B cell (primary cell): ENCODE results near the gene GPHN. TPM values are rescaled to one million over a fixed set of nuclear protein-coding genes. Genes with fewer than 3 reads are reported as not detected.

ENCODE experiments used
- ATAC-seq: fragments of 200-7000 bp; cut with Tn5 transposase; one replicate; pipeline ENCODE4 v1.10.0; 2021; ENCODE audit warnings: low read depth, mild to moderate bottlenecking, moderate number of reproducible peaks, moderate library complexity
- CTCF ChIA-PET: fragments of 350-600 bp; sonication (Branson Sonifier 250); formaldehyde crosslinking; loops from one replicate; lab custom pipeline; 2021; ENCODE audit warnings: antibody characterized with exemption, inconsistent platforms; lab: Charles Lee
- POLR2A ChIA-PET: fragments of 350-600 bp; sonication (Branson Sonifier 250); formaldehyde crosslinking; loops from one replicate; lab custom pipeline; 2021; ENCODE audit warnings: antibody characterized with exemption; lab: Charles Lee
- DNase-seq: peaks from one replicate; pipeline ENCODE4 v3.0.0; 2013
- H2AFZ ChIP-seq: 2 replicates; pipeline ENCODE4 v1.6.1; 2012; ENCODE audit warnings: mild to moderate bottlenecking, low read depth, low read length; ENCODE audit not compliant: insufficient read depth, poor library complexity, severe bottlenecking
- H3K27ac ChIP-seq, 2 donors: 1 replicate in 1 of 2; 2 replicates in 1 of 2; pipeline ENCODE4 v1.5.1; 2012 to 2013; ENCODE audit warnings: low read length in 2 of 2, mild to moderate bottlenecking in 2 of 2, moderate library complexity in 1 of 2
- H3K27me3 ChIP-seq, 4 experiments: fragments of 200-600 bp in 1 of 4; sonication (generic) in 1 of 4; replicated peaks in 1 of 4; 1 replicate in 2 of 4; 2 replicates in 2 of 4; pipeline versions ENCODE4 v1.6.1 to v1.7.0; 2013 to 2016; ENCODE audit warnings: low read length in 3 of 4, mild to moderate bottlenecking in 2 of 4, mixed read lengths in 1 of 4, moderate library complexity in 1 of 4; ENCODE audit not compliant: insufficient read depth in 4 of 4, control insufficient read depth in 3 of 4; ENCODE audit errors: control extremely low read depth in 1 of 4
- H3K36me3 ChIP-seq, 2 experiments: replicated peaks in 1 of 2; 1 replicate in 1 of 2; 2 replicates in 1 of 2; pipeline versions ENCODE4 v1.6.1 to v1.7.1; 2013; ENCODE audit warnings: low read length in 1 of 2; ENCODE audit not compliant: insufficient read depth in 2 of 2, control insufficient read depth in 1 of 2; ENCODE audit errors: control extremely low read depth in 1 of 2, extremely low read depth in 1 of 2
- H3K4me1 ChIP-seq, 2 donors: fragments of 200-600 bp in 1 of 2; sonication (generic) in 1 of 2; 1 replicate in 1 of 2; 2 replicates in 1 of 2; pipeline versions ENCODE4 v1.5.1 to v1.6.1; 2013 to 2017; ENCODE audit warnings: low read length in 2 of 2; ENCODE audit not compliant: control insufficient read depth in 2 of 2, insufficient read depth in 2 of 2
- H3K4me2 ChIP-seq: replicated peaks from 2 replicates; pipeline ENCODE3; 2012; ENCODE audit warnings: mild to moderate bottlenecking, low read depth, low read length; ENCODE audit not compliant: poor library complexity, severe bottlenecking
- H3K4me3 ChIP-seq, 5 experiments: fragments of 200-600 bp in 1 of 5; sonication (generic) in 1 of 5; 1 replicate in 3 of 5; 2 replicates in 2 of 5; pipeline versions ENCODE4 v1.5.1 to v1.7.0; 2011 to 2016; ENCODE audit warnings: low read length in 4 of 5, mild to moderate bottlenecking in 4 of 5, low read depth in 2 of 5, control low read depth in 1 of 5, moderate library complexity in 1 of 5; ENCODE audit not compliant: insufficient read depth in 1 of 5; ENCODE audit errors: control extremely low read depth in 1 of 5, extremely low read depth in 1 of 5
- H3K79me2 ChIP-seq: fragments of 200-600 bp; sonication (generic); one replicate; pipeline ENCODE4 v1.6.0; 2016; ENCODE audit warnings: low read length; ENCODE audit not compliant: control insufficient read depth, insufficient read depth
- H3K9ac ChIP-seq: fragments of 200-600 bp; sonication (generic); 2 replicates; pipeline ENCODE4 v1.6.1; 2017; ENCODE audit warnings: mild to moderate bottlenecking, low read length, moderate library complexity
- H3K9me3 ChIP-seq, 3 donors: one replicate each; pipeline versions ENCODE4 v1.6.1 to v1.7.1; 2013; ENCODE audit warnings: low read length in 2 of 3; ENCODE audit not compliant: control insufficient read depth in 2 of 3, insufficient read depth in 1 of 3; ENCODE audit errors: control extremely low read depth in 1 of 3
- H4K20me1 ChIP-seq: 2 replicates; pipeline ENCODE4 v1.6.0; 2012; ENCODE audit warnings: mild to moderate bottlenecking, low read length; ENCODE audit not compliant: insufficient read depth, control insufficient read depth, poor library complexity, severe bottlenecking
- H3K27ac Mint-ChIP-seq: one replicate; pipeline ENCODE4 v1.8.0; 2021; ENCODE audit warnings: mixed read lengths
- H3K27me3 Mint-ChIP-seq: one replicate; pipeline ENCODE4 v1.8.0; 2021; ENCODE audit warnings: mixed read lengths
- H3K4me1 Mint-ChIP-seq: one replicate; pipeline ENCODE4 v1.8.0; 2021; ENCODE audit warnings: mixed read lengths
- H3K4me3 Mint-ChIP-seq: one replicate; pipeline ENCODE4 v1.8.0; 2021; ENCODE audit warnings: mixed read lengths
- H3K9me3 Mint-ChIP-seq: one replicate; pipeline ENCODE4 v1.8.0; 2022; ENCODE audit warnings: mixed read lengths; ENCODE audit not compliant: insufficient read depth
- CTCF ChIP-seq: fragments of 200-600 bp; IDR thresholded peaks from one replicate; pipeline ENCODE4 v1.8.0; 2022; ENCODE audit warnings: antibody characterized with exemption, mild to moderate bottlenecking
- EZH2 ChIP-seq: IDR thresholded peaks from 2 replicates; pipeline ENCODE4 v1.6.1; 2012; ENCODE audit warnings: borderline replicate concordance, low read depth, mild to moderate bottlenecking, moderate library complexity, low read length; ENCODE audit not compliant: insufficient read depth, poor library complexity, severe bottlenecking
- WGBS: methylation state at CpG from one replicate; pipeline ENCODE4 v1.1.5; 2013; ENCODE audit warnings: missing lambda C conversion rate; ENCODE audit not compliant: insufficient coverage; 5-methylcytosine and 5-hydroxymethylcytosine counted together
- intact Hi-C: fragments of 100-400 bp; cut with micrococcal nuclease; formaldehyde crosslinking; loops from one replicate; pipeline ENCODE4 v1.10.0; 2022
- polyA plus RNA-seq: library from polyadenylated mRNA; depleted of rRNA; stranded (reverse); fragments of >200 nt; gene quantifications from 2 replicates; pipeline ENCODE4 v1.2.3, GENCODE V29; 2012
- total RNA-seq, 2 donors: library from RNA; stranded (reverse); fragments of 120-200 nt in 1 of 2; gene quantifications; 1 replicate in 1 of 2; 2 replicates in 1 of 2; pipeline versions ENCODE4 v1.2.3 to v1.2.4, GENCODE V29; 2013 to 2022

The GPHN gene
- total and polyA plus RNA-seq, 2 donors (not counting 1 experiment from before 2014, with no cell fraction given): 3.4 to 18.0 TPM

- POLR2A ChIA-PET: no interaction called here
- Mint-ChIP-seq H3K4me3 (no peak overlapping the region), H3K4me1 (no peaks in the 10 kb centered on the region), H3K27ac (no peak overlapping the region), H3K27me3 (no peaks in the 10 kb centered on the region), H3K9me3 (no peaks in the 10 kb centered on the region)
- Histone ChIP-seq H3K4me2 (no peak overlapping the region), H3K4me3 (no peak overlapping the region), H3K36me3 (peaks cover 0 to 2% of the 10 kb centered on the region in 2 experiments), H4K20me1 (no peaks in the 10 kb centered on the region), H3K4me1 (no peaks in the 10 kb centered on the region), H3K9me3 (no peaks in the 10 kb centered on the region), H3K27me3 (no peaks in the 10 kb centered on the region), H3K27ac (no peak overlapping the region), H2AFZ (no peak overlapping the region), H3K79me2 (no peaks in the 10 kb centered on the region), H3K9ac (no peak overlapping the region)
- CTCF ChIA-PET: interaction anchor here (1.5 kb wide), 1 partner anchor 514 kb away, joined by 5 read pairs; no protein-coding TSS in a partner anchor
- intact Hi-C loops: loop anchor here (1.0 kb wide), 1 partner anchor 643 kb away; no protein-coding TSS in a partner anchor
- DNase-seq (no peak), ATAC-seq (no peak)
- no peak for TF ChIP-seq EZH2
- peak; percentile 39 for TF ChIP-seq CTCF
These were observed 629.9 kb downstream of the GPHN start for GRCh38 chr14:67137744-67138371.

GRCh38 chr14:67140556-67140955 lies 632.6 kb downstream of the GPHN start:
- Histone ChIP-seq H3K27me3 (no peaks in the 10 kb centered on the region), H3K4me3 (no peak overlapping the region), H3K4me2 (no peak overlapping the region), H3K36me3 (peaks cover 0 to 2% of the 10 kb centered on the region in 2 experiments), H2AFZ (no peak overlapping the region), H3K9ac (no peak overlapping the region), H3K4me1 (no peaks in the 10 kb centered on the region), H3K9me3 (no peaks in the 10 kb centered on the region), H4K20me1 (no peaks in the 10 kb centered on the region), H3K27ac (no peak overlapping the region), H3K79me2 (no peaks in the 10 kb centered on the region)
- Mint-ChIP-seq H3K27me3 (no peaks in the 10 kb centered on the region), H3K9me3 (no peaks in the 10 kb centered on the region), H3K4me1 (no peaks in the 10 kb centered on the region), H3K27ac (no peak overlapping the region), H3K4me3 (no peak overlapping the region)
- TF ChIP-seq EZH2: no peak
- TF ChIP-seq CTCF: no peak
- ATAC-seq: no peak
- no CpG with 5 or more reads among the region's 2 CpGs for WGBS
- POLR2A ChIA-PET: no interaction called here
- intact Hi-C loops: no loop called here
- CTCF ChIA-PET: interaction anchor here (0.5 kb wide), 1 partner anchor 781 kb away, joined by 3 read pairs; no protein-coding TSS in a partner anchor
- DNase-seq: no peak
